Endodermal cell (in vitro differentiated cells): Measurements from ENCODE around the gene LRRC19. TPM values are rescaled to one million over a fixed set of nuclear protein-coding genes. Genes with fewer than 3 reads are reported as not detected.

Experiments used
- DNase-seq: peaks from one replicate; pipeline ENCODE4 v3.0.0-alpha.2; 2017
- H3K27ac ChIP-seq: 2 replicates; pipeline ENCODE4 v1.5.1; 2013; ENCODE audit warnings: mild to moderate bottlenecking, low read depth, low read length, moderate library complexity
- H3K27me3 ChIP-seq: 2 replicates; pipeline ENCODE4 v1.6.1; 2013; ENCODE audit warnings: mild to moderate bottlenecking, low read length, moderate library complexity; ENCODE audit not compliant: insufficient read depth, control insufficient read depth, poor library complexity, severe bottlenecking
- H3K36me3 ChIP-seq: 2 replicates; pipeline ENCODE4 v1.7.0; 2013; ENCODE audit warnings: mild to moderate bottlenecking, low read length, moderate library complexity; ENCODE audit not compliant: control insufficient read depth, insufficient read depth
- H3K4me1 ChIP-seq: one replicate; pipeline ENCODE4 v1.7.0; 2013; ENCODE audit warnings: low read length; ENCODE audit not compliant: control insufficient read depth, insufficient read depth
- H3K4me3 ChIP-seq: 2 replicates; pipeline ENCODE4 v1.5.1; 2013; ENCODE audit warnings: mild to moderate bottlenecking, low read length, moderate library complexity
- H3K9ac ChIP-seq: 2 replicates; pipeline ENCODE4 v1.6.1; 2013; ENCODE audit warnings: mild to moderate bottlenecking, low read length, moderate library complexity; ENCODE audit not compliant: poor library complexity, severe bottlenecking; ENCODE audit errors: extremely low read depth
- H3K9me3 ChIP-seq: 2 replicates; pipeline ENCODE4 v1.6.1; 2013; ENCODE audit warnings: mild to moderate bottlenecking, low read length, moderate library complexity; ENCODE audit not compliant: control insufficient read depth
- H3K27ac Mint-ChIP-seq: 2 replicates; pipeline ENCODE4 v1.8.0; 2020; ENCODE audit warnings: mixed read lengths
- H3K27me3 Mint-ChIP-seq: 2 replicates; pipeline ENCODE4 v1.8.0; 2021; ENCODE audit warnings: mild to moderate bottlenecking, mixed read lengths; ENCODE audit not compliant: insufficient read depth
- H3K36me3 Mint-ChIP-seq: 2 replicates; pipeline ENCODE4 v1.8.0; 2020; ENCODE audit warnings: low read depth, mixed read lengths
- H3K4me1 Mint-ChIP-seq: 2 replicates; pipeline ENCODE4 v1.8.0; 2020; ENCODE audit warnings: mixed read lengths
- H3K4me3 Mint-ChIP-seq: 2 replicates; pipeline ENCODE4 v1.8.0; 2020; ENCODE audit warnings: mild to moderate bottlenecking, moderate library complexity, mixed read lengths
- H3K9me3 Mint-ChIP-seq: 2 replicates; pipeline ENCODE4 v1.8.0; 2020; ENCODE audit warnings: mild to moderate bottlenecking, mixed read lengths
- WGBS, 2 experiments: methylation state at CpG; one replicate each; pipeline versions ENCODE4 v1.1.5 to v1.1.7; 2013; ENCODE audit warnings: missing lambda C conversion rate in 2 of 2, mixed read lengths in 1 of 2; ENCODE audit not compliant: insufficient coverage in 1 of 2, insufficient read length in 1 of 2; 5-methylcytosine and 5-hydroxymethylcytosine counted together
- total RNA-seq, 2 donors: library from RNA; stranded (reverse); fragmentation: NEBNext Ultra II Directional in 1 of 2; extraction: Animal tissue kit (Norgen Biotek cat#: 25700) in 1 of 2; gene quantifications; 2 replicates in 1 of 2; 3 replicates in 1 of 2; pipeline ENCODE4 v1.2.1, GENCODE V29; 2021
- TF ChIP-seq, protein P1 (sequence below): fragments of 200-600 bp; sonication (generic); conservative IDR thresholded peaks from 2 replicates; pipeline ENCODE4 v1.5.0; 2021; ENCODE audit warnings: antibody characterized with exemption, mild to moderate bottlenecking

LRRC19 gene
- total RNA-seq, 2 donors from 2014 or later, result not detected

- Histone ChIP-seq H3K9ac (no peak overlapping the region), H3K9me3 (no peaks in the 10 kb centered on the region), H3K27ac (no peak overlapping the region), H3K4me3 (no peak overlapping the region), H3K36me3 (peaks cover 10% of the 10 kb centered on the region), H3K4me1 (no peaks in the 10 kb centered on the region), H3K27me3 (no peaks in the 10 kb centered on the region)
- Mint-ChIP-seq H3K36me3 (peaks cover 47% of the 10 kb centered on the region), H3K27me3 (no peaks in the 10 kb centered on the region), H3K4me3 (no peak overlapping the region), H3K27ac (no peak overlapping the region), H3K4me1 (no peaks in the 10 kb centered on the region), H3K9me3 (no peaks in the 10 kb centered on the region)
- no peak for DNase-seq
- TF ChIP-seq, protein P1, sequence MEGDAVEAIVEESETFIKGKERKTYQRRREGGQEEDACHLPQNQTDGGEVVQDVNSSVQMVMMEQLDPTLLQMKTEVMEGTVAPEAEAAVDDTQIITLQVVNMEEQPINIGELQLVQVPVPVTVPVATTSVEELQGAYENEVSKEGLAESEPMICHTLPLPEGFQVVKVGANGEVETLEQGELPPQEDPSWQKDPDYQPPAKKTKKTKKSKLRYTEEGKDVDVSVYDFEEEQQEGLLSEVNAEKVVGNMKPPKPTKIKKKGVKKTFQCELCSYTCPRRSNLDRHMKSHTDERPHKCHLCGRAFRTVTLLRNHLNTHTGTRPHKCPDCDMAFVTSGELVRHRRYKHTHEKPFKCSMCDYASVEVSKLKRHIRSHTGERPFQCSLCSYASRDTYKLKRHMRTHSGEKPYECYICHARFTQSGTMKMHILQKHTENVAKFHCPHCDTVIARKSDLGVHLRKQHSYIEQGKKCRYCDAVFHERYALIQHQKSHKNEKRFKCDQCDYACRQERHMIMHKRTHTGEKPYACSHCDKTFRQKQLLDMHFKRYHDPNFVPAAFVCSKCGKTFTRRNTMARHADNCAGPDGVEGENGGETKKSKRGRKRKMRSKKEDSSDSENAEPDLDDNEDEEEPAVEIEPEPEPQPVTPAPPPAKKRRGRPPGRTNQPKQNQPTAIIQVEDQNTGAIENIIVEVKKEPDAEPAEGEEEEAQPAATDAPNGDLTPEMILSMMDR, result no peak
Measured at GRCh38 chr9:27019589-27019988, 14.1 kb upstream of the LRRC19 start.

DNA sequence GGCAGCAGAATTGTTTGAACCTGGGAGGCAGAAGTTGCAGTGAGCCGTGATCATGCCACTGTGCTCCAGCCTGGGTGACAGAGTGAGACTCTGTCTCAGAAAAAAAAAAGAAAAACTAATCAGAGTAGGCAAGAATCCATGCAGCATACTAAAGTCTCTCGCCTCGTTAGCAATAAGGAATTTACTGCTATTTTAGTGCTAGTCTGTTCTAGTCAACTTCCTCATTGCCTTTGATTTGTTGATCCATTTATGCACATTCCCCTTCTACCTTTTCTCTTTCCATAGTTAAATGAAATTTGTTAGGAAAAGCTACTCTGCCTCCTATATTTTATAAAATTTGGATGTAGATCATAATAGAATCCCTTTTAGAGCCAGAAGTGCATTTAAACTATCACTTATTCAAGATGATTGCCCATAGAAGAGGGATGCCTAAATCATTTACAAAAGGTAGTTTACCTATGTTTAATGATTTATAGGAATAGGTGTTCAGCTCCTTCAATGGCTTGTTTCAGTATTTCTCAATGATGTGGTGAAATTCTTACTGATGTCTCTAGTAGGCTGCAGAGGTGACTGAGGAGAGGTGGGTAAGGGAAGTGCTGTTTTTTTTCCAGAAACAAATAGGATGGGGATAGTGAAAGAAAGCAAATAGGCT lies 1.9 kb downstream of the LRRC19 start:
- Histone ChIP-seq H3K27me3 (no peaks in the 10 kb centered on the region), H3K27ac (no peak overlapping the region), H3K4me3 (no peak overlapping the region), H3K36me3 (no peaks in the 10 kb centered on the region), H3K4me1 (no peaks in the 10 kb centered on the region), H3K9me3 (no peaks in the 10 kb centered on the region), H3K9ac (no peak overlapping the region)
- Mint-ChIP-seq H3K27me3 (no peaks in the 10 kb centered on the region), H3K36me3 (no peaks in the 10 kb centered on the region), H3K27ac (no peak overlapping the region), H3K9me3 (no peaks in the 10 kb centered on the region), H3K4me3 (no peak overlapping the region), H3K4me1 (no peaks in the 10 kb centered on the region)
- TF ChIP-seq, protein P1, result no peak
- 90 to 93% methylated on average over 3 of the region's 3 CpGs for WGBS, 2 experiments
- DNase-seq, result no peak

- Mint-ChIP-seq H3K36me3 (peaks cover 3% of the 10 kb centered on the region), H3K27me3 (no peaks in the 10 kb centered on the region), H3K4me3 (no peak overlapping the region), H3K4me1 (no peaks in the 10 kb centered on the region), H3K27ac (no peak overlapping the region), H3K9me3 (no peaks in the 10 kb centered on the region)
- H3K27me3 ChIP-seq, result no peaks in the 10 kb centered on the region
- H3K4me3 ChIP-seq, result no peak overlapping the region
- H3K36me3 ChIP-seq, result peaks cover 3% of the 10 kb centered on the region
- H3K9ac ChIP-seq, result no peak overlapping the region
- DNase-seq, result no peak
- TF ChIP-seq, protein P1, result no peak
- no peaks in the 10 kb centered on the region for H3K4me1 ChIP-seq
- WGBS, 2 experiments, result 96% methylated on average over 2 of the region's 2 CpGs; no CpG with 5 or more reads in 1 of the 2 experiments
- no peak overlapping the region for H3K27ac ChIP-seq
- no peaks in the 10 kb centered on the region for H3K9me3 ChIP-seq
Measured at GRCh38 chr9:26995810-26996209, 9.7 kb downstream of the LRRC19 start.
